NCI-H2029 (cell line): ENCODE measurements around the gene FLNA.
"Not testable (repeated sequence)": the region's sequence is repeated elsewhere in the genome, so short reads cannot be mapped to it uniquely, and the experiment has no call there.

ENCODE experiments used
- DNase-seq: peaks from one replicate; lab custom pipeline; 2025; lab: John Stamatoyannopoulos, UW

The FLNA gene

GRCh38 chrX:154358829-154359228 is 15.6 kb downstream of the FLNA start:
- DNase-seq: no peak

- DNase-seq: no peak
Measured at GRCh38 chrX:154358011-154358410, 16.4 kb downstream of the FLNA start.

GRCh38 chrX:154357205-154357604 is 17.2 kb downstream of the FLNA start:
- DNase-seq: no peak

- no peak for DNase-seq
Measured at GRCh38 chrX:154356596-154356995, 17.8 kb downstream of the FLNA start.

GRCh38 chrX:154355776-154356140 is 18.7 kb downstream of the FLNA start:
- DNase-seq: no peak

GRCh38 chrX:154355094-154355775 is 19.2 kb downstream of the FLNA start:
- DNase-seq: no peak

- no peak for DNase-seq
Measured at GRCh38 chrX:154354516-154354915, 19.9 kb downstream of the FLNA start.

- DNase-seq: no peak
Measured at GRCh38 chrX:154354013-154354412, 20.4 kb downstream of the FLNA start.

- DNase-seq: no peak
Measured at GRCh38 chrX:154353172-154353843, 21.1 kb downstream of the FLNA start.

- DNase-seq: no peak
Measured at GRCh38 chrX:154352466-154352865, 22.0 kb downstream of the FLNA start.

- DNase-seq: no peak
Measured at GRCh38 chrX:154352012-154352401, 22.4 kb downstream of the FLNA start.

- no peak for DNase-seq
Measured at GRCh38 chrX:154351183-154352011, 23.0 kb downstream of the FLNA start.

GRCh38 chrX:154350429-154351182 is 23.8 kb downstream of the FLNA start:
- DNase-seq: no peak

- DNase-seq: no peak
Measured at GRCh38 chrX:154349979-154350378, 24.5 kb downstream of the FLNA start.

- DNase-seq: no peak
Measured at GRCh38 chrX:154349359-154349935, 25.0 kb downstream of the FLNA start.

GRCh38 chrX:154348646-154349358 is 25.6 kb downstream of the FLNA start:
- no peak for DNase-seq

- no peak for DNase-seq
Measured at GRCh38 chrX:154348114-154348531, 26.3 kb downstream of the FLNA start.

- DNase-seq: not testable (repeated sequence)
Measured at GRCh38 chrX:154343620-154344019, 30.8 kb downstream of the FLNA start.

- DNase-seq: not testable (repeated sequence)
Measured at GRCh38 chrX:154343063-154343462, 31.4 kb downstream of the FLNA start.

- not testable (repeated sequence) for DNase-seq
Measured at GRCh38 chrX:154341399-154342298, 32.8 kb downstream of the FLNA start.
